GM12864 (cell line): Measurements from ENCODE around the gene FAM83E.

Experiments used
- DNase-seq: peaks from one replicate; pipeline ENCODE4 v3.0.0-alpha.2; 2011; ENCODE audit warnings: low read depth
- H3K4me3 ChIP-seq: 2 replicates; pipeline ENCODE4 v1.5.1; 2011; ENCODE audit warnings: mild to moderate bottlenecking, low read depth, low read length, control low read depth
- TF ChIP-seq, protein P1 (sequence below): IDR thresholded peaks from 2 replicates; pipeline ENCODE4 v1.5.1; 2011; ENCODE audit warnings: low read depth, mild to moderate bottlenecking, moderate library complexity, low read length, control low read depth, inconsistent platforms; ENCODE audit errors: missing control alignments

Gene FAM83E

DNA sequence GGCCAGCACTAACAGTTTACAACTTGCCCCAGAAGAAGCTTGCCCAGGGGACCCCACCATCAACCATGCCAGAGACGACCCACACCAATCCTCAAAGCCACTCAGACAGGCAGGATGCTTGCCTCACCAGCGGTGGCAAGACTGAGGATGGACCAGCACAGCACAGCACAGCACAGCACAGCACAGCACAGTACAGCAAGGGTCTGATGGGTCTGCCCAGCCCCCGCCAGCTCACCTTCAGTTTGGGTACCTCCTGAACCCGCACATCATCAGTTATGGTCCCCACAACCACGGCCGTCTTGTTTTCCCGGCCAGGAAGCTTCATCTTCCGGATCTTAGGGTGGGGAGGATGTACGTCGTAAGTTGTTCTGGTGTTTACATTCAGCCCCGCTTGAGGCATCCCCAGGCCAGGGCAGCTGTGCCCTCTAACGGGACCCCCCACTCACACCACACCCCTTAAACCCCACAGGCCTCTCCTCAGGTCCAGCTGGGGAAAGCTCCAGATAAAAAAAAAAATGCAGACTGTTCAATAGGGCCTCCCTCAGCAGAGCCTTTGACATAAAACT, 1.7 kb upstream of the FAM83E start:
- H3K4me3 ChIP-seq: peak overlapping the region; percentile 93
- TF ChIP-seq, protein P1, sequence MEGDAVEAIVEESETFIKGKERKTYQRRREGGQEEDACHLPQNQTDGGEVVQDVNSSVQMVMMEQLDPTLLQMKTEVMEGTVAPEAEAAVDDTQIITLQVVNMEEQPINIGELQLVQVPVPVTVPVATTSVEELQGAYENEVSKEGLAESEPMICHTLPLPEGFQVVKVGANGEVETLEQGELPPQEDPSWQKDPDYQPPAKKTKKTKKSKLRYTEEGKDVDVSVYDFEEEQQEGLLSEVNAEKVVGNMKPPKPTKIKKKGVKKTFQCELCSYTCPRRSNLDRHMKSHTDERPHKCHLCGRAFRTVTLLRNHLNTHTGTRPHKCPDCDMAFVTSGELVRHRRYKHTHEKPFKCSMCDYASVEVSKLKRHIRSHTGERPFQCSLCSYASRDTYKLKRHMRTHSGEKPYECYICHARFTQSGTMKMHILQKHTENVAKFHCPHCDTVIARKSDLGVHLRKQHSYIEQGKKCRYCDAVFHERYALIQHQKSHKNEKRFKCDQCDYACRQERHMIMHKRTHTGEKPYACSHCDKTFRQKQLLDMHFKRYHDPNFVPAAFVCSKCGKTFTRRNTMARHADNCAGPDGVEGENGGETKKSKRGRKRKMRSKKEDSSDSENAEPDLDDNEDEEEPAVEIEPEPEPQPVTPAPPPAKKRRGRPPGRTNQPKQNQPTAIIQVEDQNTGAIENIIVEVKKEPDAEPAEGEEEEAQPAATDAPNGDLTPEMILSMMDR: no peak
- no peak for DNase-seq

- DNase-seq: no peak
- TF ChIP-seq, protein P1: no peak
- H3K4me3 ChIP-seq: no peak overlapping the region
Observed at GRCh38 chr19:48616041-48616436, 1.2 kb upstream of the FAM83E start.

DNA sequence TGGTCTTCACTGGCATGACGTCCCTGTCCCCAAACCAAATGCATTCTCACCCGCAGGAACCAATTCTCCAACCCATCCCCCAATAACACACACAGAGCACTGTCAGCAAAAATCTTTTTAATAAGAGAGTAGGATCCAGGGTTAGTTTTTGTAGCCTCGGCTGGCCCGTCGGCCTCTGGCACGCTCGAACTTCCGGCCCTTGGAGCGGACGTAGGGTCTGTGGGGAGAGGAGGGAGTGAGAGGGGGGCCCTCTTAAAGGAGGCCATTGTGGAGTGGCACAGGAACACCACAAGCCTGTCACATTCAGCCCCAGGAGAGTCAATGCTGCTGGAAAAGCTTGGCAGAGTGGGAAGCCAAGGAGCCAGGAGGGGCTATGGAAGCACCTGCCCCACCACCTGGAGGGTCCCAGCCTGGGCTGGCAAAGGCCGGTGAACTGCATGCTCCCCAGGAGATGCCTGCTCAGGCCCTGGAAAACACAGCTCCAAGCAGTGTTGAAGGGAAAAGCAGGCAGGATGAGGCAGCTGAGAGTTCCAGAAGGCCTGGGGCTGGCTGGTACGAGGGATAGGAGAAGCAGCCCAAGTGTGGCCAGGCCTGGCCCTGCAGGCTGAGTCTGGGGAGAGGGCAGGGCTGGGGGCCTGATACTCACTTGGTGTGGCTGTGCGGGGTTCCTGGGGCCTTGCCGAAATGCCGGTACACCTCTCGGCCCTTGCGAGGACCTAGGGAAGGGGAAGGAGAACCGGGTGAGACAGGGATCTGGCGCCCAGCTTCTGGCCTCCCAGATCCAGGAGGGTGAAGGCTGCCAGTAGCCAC, 560 bp upstream of the FAM83E start:
- no peak for DNase-seq
- TF ChIP-seq, protein P1: no peak
- H3K4me3 ChIP-seq: no peak overlapping the region

DNA sequence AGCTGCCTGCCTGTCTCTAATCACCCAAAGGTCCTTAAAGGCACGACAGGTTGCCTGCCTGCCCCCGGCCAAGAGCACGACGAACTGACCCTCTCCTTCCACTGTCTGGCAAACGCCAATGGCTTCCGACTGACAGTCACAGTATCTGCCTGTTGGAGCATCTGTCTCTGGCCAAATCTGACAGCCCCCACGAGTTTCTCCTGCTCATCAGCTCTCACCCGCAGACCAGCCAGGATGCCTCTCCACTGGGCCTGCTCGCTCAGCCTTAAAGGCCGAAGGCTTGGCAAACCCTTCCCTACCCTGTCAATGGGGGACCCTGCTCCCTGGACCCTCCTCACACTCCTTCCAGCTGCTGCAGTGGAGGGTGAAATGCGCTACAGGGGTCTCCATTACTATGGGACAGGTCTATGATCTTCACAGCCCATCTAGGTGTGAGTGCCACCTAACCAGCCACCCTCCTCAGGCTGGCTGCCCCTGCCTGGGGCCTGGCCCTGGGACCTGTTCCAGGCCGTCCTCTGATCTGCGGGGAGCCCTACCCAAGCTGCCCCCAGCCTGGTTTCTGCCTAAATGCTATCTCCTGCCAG, 932 bp downstream of the FAM83E start:
- no peak for DNase-seq
- TF ChIP-seq, protein P1: no peak
- no peak overlapping the region for H3K4me3 ChIP-seq

- no peak for DNase-seq
- TF ChIP-seq, protein P1: no peak
- no peak overlapping the region for H3K4me3 ChIP-seq
Observed at GRCh38 chr19:48613024-48613851, 1.6 kb downstream of the FAM83E start.

DNA sequence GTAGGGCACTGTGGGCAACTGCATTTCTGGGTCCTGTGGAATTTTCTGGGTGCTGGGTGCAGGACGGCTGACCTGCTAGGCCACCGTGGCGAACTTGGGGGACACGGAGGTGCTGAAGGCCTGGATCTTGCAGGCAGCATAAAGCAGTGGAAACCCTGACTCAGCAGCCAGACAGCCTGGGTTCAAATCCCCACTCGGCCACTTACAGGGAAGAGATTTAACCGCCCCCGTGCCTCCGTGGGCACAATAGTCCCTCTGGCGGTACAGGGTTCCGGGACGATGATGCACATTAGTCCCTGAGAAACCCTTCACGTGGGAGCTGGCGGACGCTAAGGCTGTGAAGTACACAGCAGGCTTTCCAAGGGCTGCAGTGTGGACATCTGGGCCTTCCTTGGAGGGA, 3.0 kb downstream of the FAM83E start:
- H3K4me3 ChIP-seq: no peak overlapping the region
- no peak for DNase-seq
- TF ChIP-seq, protein P1: no peak
